IMR-90 (cell line): ENCODE results near the gene RNASET2. TPM values are rescaled to one million over a fixed set of nuclear protein-coding genes. Genes with fewer than 3 reads are reported as not detected.

Experiments
- ATAC-seq: fragments of 200-7000 bp; cut with Tn5 transposase; 2 replicates; pipeline ENCODE4 v1.9.1; 2020; ENCODE audit warnings: low read depth, mild to moderate bottlenecking, moderate library complexity
- BruUV-seq: library from RNA; stranded (reverse); fragments of 400-500 nt; replicated peaks from 2 replicates; lab custom pipeline; 2021; lab: Mats Ljungman, UMichigan
- CTCF ChIA-PET: fragments of 300-600 bp; formaldehyde crosslinking; extraction: SDS; loops from one replicate; lab custom pipeline; 2021; ENCODE audit warnings: antibody characterized with exemption; lab: Yijun Ruan, JAX
- POLR2A ChIA-PET: fragments of 300-600 bp; sonication (Branson Sonifier 250); formaldehyde crosslinking; loops from one replicate; lab custom pipeline; 2022; ENCODE audit warnings: antibody characterized with exemption; ENCODE audit not compliant: unreplicated experiment; lab: Charles Lee
- DNase-seq: peaks from one replicate; pipeline ENCODE4 v3.0.0; 2013
- H2AFZ ChIP-seq: replicated peaks from 2 replicates; pipeline ENCODE3; 2013; ENCODE audit warnings: low read length, mild to moderate bottlenecking; ENCODE audit not compliant: poor library complexity
- H2AK5ac ChIP-seq: 2 replicates; pipeline ENCODE4 v1.6.1; 2013; ENCODE audit warnings: low read depth, low read length, inconsistent platforms
- H2AK9ac ChIP-seq: replicated peaks from 2 replicates; pipeline ENCODE3; 2013; ENCODE audit warnings: mild to moderate bottlenecking, low read depth, low read length, moderate library complexity; ENCODE audit not compliant: poor library complexity
- H2BK120ac ChIP-seq: 2 replicates; pipeline ENCODE4 v1.6.1; 2013; ENCODE audit warnings: low read depth, low read length, inconsistent platforms
- H2BK15ac ChIP-seq: 3 replicates; pipeline ENCODE4 v1.6.1; 2013; ENCODE audit warnings: low read depth, low read length, inconsistent platforms
- H2BK20ac ChIP-seq: 2 replicates; pipeline ENCODE4 v1.6.1; 2013; ENCODE audit warnings: low read depth, mild to moderate bottlenecking, inconsistent platforms, low read length, moderate library complexity
- H2BK5ac ChIP-seq: 2 replicates; pipeline ENCODE4 v1.6.1; 2013; ENCODE audit warnings: mild to moderate bottlenecking, low read depth, low read length, inconsistent platforms; ENCODE audit not compliant: poor library complexity, severe bottlenecking
- H3K14ac ChIP-seq: replicated peaks from 2 replicates; pipeline ENCODE4 v1.6.1; 2013; ENCODE audit warnings: low read depth, low read length, inconsistent platforms
- H3K18ac ChIP-seq: 2 replicates; pipeline ENCODE4 v1.6.1; 2013; ENCODE audit warnings: low read depth, low read length, control low read depth
- H3K23ac ChIP-seq: 2 replicates; pipeline ENCODE4 v1.6.1; 2013; ENCODE audit warnings: low read depth, low read length, inconsistent platforms
- H3K27ac ChIP-seq: 2 replicates; pipeline ENCODE4 v1.5.1; 2013; ENCODE audit warnings: mild to moderate bottlenecking, control low read depth, low read length; ENCODE audit not compliant: insufficient read depth
- H3K27me3 ChIP-seq: 2 replicates; pipeline ENCODE4 v1.6.1; 2013; ENCODE audit warnings: low read length; ENCODE audit not compliant: control insufficient read depth, insufficient read depth
- H3K36me3 ChIP-seq: 2 replicates; pipeline ENCODE4 v1.6.1; 2013; ENCODE audit warnings: low read length, mixed read lengths; ENCODE audit not compliant: control insufficient read depth, insufficient read depth
- H3K4ac ChIP-seq: 2 replicates; pipeline ENCODE4 v1.6.1; 2013; ENCODE audit warnings: low read depth, low read length, inconsistent platforms
- H3K4me1 ChIP-seq: 2 replicates; pipeline ENCODE4 v1.6.1; 2013; ENCODE audit warnings: low read length, mixed read lengths; ENCODE audit not compliant: control insufficient read depth, insufficient read depth
- H3K4me2 ChIP-seq: 2 replicates; pipeline ENCODE4 v1.6.1; 2013; ENCODE audit warnings: low read depth, mild to moderate bottlenecking, control low read depth, low read length, moderate library complexity
- H3K4me3 ChIP-seq: 2 replicates; pipeline ENCODE4 v1.5.1; 2013; ENCODE audit warnings: low read depth, mild to moderate bottlenecking, control low read depth, low read length, moderate library complexity; ENCODE audit not compliant: insufficient read depth
- H3K56ac ChIP-seq: 2 replicates; pipeline ENCODE4 v1.6.1; 2013; ENCODE audit warnings: low read length, inconsistent platforms; ENCODE audit not compliant: insufficient read depth; ENCODE audit errors: extremely low read depth
- H3K79me1 ChIP-seq, 2 experiments: 2 replicates each; pipeline ENCODE4 v1.6.1; 2013; ENCODE audit warnings: low read length in 2 of 2, inconsistent platforms in 1 of 2, low read depth in 1 of 2
- H3K9ac ChIP-seq: 2 replicates; pipeline ENCODE4 v1.6.1; 2013; ENCODE audit warnings: low read depth, low read length, control low read depth
- H3K9me1 ChIP-seq: 2 replicates; pipeline ENCODE4 v1.6.1; 2013; ENCODE audit warnings: low read length, inconsistent platforms; ENCODE audit not compliant: insufficient read depth
- H3K9me3 ChIP-seq: 2 replicates; pipeline ENCODE4 v1.6.1; 2013; ENCODE audit warnings: low read length; ENCODE audit not compliant: control insufficient read depth, insufficient read depth
- H4K20me1 ChIP-seq: 2 replicates; pipeline ENCODE4 v1.6.1; 2013; ENCODE audit warnings: low read length, inconsistent platforms; ENCODE audit not compliant: insufficient read depth
- H4K5ac ChIP-seq: 2 replicates; pipeline ENCODE4 v1.6.1; 2013; ENCODE audit warnings: mild to moderate bottlenecking, low read depth, low read length, control low read depth
- H4K8ac ChIP-seq, 2 experiments: 2 replicates each; pipeline ENCODE4 v1.6.1; 2013; ENCODE audit warnings: low read depth in 2 of 2, low read length in 2 of 2, control low read depth in 1 of 2, inconsistent platforms in 1 of 2
- H4K91ac ChIP-seq: 2 replicates; pipeline ENCODE4 v1.6.1; 2013; ENCODE audit warnings: low read depth, low read length, inconsistent platforms; ENCODE audit not compliant: insufficient read depth
- BHLHE40 ChIP-seq: fragments of 150-350 bp; IDR thresholded peaks from 2 replicates; pipeline ENCODE4 v1.6.1; 2016; ENCODE audit warnings: mild to moderate bottlenecking, low read depth, low read length
- CEBPB ChIP-seq: IDR thresholded peaks from 2 replicates; pipeline ENCODE4 v1.6.1; 2012; ENCODE audit warnings: low read depth, low read length, improper control_type of control experiment
- CHD1 ChIP-seq: IDR thresholded peaks from 2 replicates; pipeline ENCODE4 v1.6.1; 2012; ENCODE audit warnings: low read depth, low read length, improper control_type of control experiment
- CTCF ChIP-seq: conservative IDR thresholded peaks from 2 replicates; pipeline ENCODE4 v1.5.1; 2012; ENCODE audit warnings: mild to moderate bottlenecking, low read depth, low read length, improper control_type of control experiment
- ELK1 ChIP-seq: fragments of 150-350 bp; IDR thresholded peaks from 2 replicates; pipeline ENCODE4 v1.6.1; 2016; ENCODE audit warnings: low read depth, mild to moderate bottlenecking, low read length, moderate library complexity, borderline replicate concordance
- FOS ChIP-seq: fragments of 150-350 bp; IDR thresholded peaks from 2 replicates; pipeline ENCODE4 v1.6.1; 2016; ENCODE audit warnings: low read depth, low read length
- MAFK ChIP-seq: IDR thresholded peaks from 2 replicates; pipeline ENCODE4 v1.6.1; 2012; ENCODE audit warnings: low read depth, low read length, improper control_type of control experiment
- MAZ ChIP-seq: IDR thresholded peaks from 2 replicates; pipeline ENCODE4 v1.6.1; 2012; ENCODE audit warnings: low read depth, mild to moderate bottlenecking, low read length, improper control_type of control experiment, moderate library complexity, borderline replicate concordance
- MXI1 ChIP-seq: IDR thresholded peaks from 2 replicates; pipeline ENCODE4 v1.6.1; 2012; ENCODE audit warnings: low read depth, mild to moderate bottlenecking, low read length, moderate library complexity, borderline replicate concordance
- NFE2L2 ChIP-seq: fragments of 150-350 bp; IDR thresholded peaks from 2 replicates; pipeline ENCODE4 v1.6.1; 2016; ENCODE audit warnings: low read depth, mild to moderate bottlenecking, low read length
- POLR2A ChIP-seq: IDR thresholded peaks from 2 replicates; pipeline ENCODE4 v1.6.1; 2012; ENCODE audit warnings: mild to moderate bottlenecking, low read depth, low read length
- RAD21 ChIP-seq: IDR thresholded peaks from 2 replicates; pipeline ENCODE4 v1.6.1; 2012; ENCODE audit warnings: low read length, improper control_type of control experiment
- RCOR1 ChIP-seq: IDR thresholded peaks from 2 replicates; pipeline ENCODE4 v1.6.1; 2012; ENCODE audit warnings: mild to moderate bottlenecking, low read length, improper control_type of control experiment; ENCODE audit not compliant: insufficient replicate concordance
- RFX5 ChIP-seq: IDR thresholded peaks from 2 replicates; pipeline ENCODE4 v1.8.0; 2012; ENCODE audit warnings: low read depth, mild to moderate bottlenecking, low read length, moderate library complexity
- SMC3 ChIP-seq: fragments of 150-350 bp; IDR thresholded peaks from 2 replicates; pipeline ENCODE4 v1.6.1; 2016; ENCODE audit warnings: low read depth, mild to moderate bottlenecking, antibody characterized with exemption, low read length, moderate library complexity
- WGBS, 2 experiments: methylation state at CpG; one replicate each; pipeline versions ENCODE4 v1.1.5 to v1.1.7; 2013; ENCODE audit warnings: missing lambda C conversion rate in 2 of 2; ENCODE audit not compliant: insufficient read length in 1 of 2; ENCODE audit errors: extremely low coverage in 2 of 2; 5-methylcytosine and 5-hydroxymethylcytosine counted together
- dilution Hi-C: fragments of 300-500 bp; cut with HindIII; formaldehyde crosslinking; loops from one replicate; pipeline ENCODE4 v1.14.3; 2018; ENCODE audit warnings: low sequenced_read_pairs; ENCODE audit not compliant: unreplicated experiment
- in situ Hi-C: fragments of 300-500 bp; cut with MboI; formaldehyde crosslinking; loops from 3 replicates; pipeline ENCODE4 v1.14.3; 2019; ENCODE audit warnings: low sequenced_read_pairs, inconsistent platforms, mixed read lengths
- intact Hi-C: fragments of 100-400 bp; cut with micrococcal nuclease; formaldehyde crosslinking; loops from 2 replicates; pipeline ENCODE4 v1.10.0; 2022
- polyA plus RNA-seq, 3 experiments: library from polyadenylated mRNA; depleted of rRNA; stranded (reverse); fragments of >200 nt; gene quantifications; 2 replicates each; pipeline ENCODE4 v1.2.3, GENCODE V29; 2012; ENCODE audit warnings: low replicate concordance in 1 of 3
- total RNA-seq: library from RNA; depleted of rRNA; stranded (reverse); fragments of >200 nt; gene quantifications from 2 replicates; pipeline ENCODE4 v1.2.3, GENCODE V29; 2012
- TF ChIP-seq, protein P1 (sequence below): fragments of 150-350 bp; IDR thresholded peaks from 2 replicates; pipeline ENCODE4 v1.6.1; 2017; ENCODE audit warnings: mild to moderate bottlenecking, antibody characterized with exemption, low read length, low read depth

The RNASET2 gene
- total and polyA plus RNA-seq, 2 of the 4 experiments (the other 2 are of a cell fraction) = 13.6 to 24.9 TPM

DNA sequence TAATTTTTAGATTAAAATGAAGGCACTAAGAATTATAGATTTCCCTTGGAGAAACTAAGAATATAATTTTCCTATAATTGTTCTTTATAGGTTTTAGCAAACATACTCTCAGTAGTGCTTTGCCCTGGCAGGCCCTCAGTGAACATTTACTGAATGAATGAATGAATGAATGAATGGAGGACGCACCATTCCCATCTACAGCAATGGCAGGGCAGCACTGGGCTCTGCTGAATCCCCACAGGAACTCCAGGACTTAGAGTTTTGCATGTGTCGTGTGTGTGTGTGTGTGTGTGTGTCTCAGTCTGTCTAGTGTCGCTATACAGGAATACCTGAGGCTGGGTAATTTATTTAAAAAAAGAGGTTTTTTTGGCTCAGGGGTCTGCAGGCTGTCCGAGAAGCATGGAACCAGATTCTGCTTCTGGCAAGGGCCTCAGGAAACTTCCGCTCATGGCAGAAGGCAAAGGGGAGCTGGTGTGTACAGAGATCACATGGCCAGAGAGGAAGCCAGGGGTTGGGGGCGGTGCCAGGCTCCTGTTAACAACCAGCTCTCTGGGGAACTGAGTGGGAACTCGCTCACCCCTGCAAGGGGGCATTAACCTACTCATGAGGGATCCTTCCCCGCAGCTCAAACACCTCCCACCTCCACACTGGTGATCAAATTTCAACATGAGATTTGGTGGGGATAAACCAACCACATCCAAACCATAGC lies 20.1 kb downstream of the RNASET2 start:
- Histone ChIP-seq H2AK5ac (no peak overlapping the region), H3K9me1 (no peaks in the 10 kb centered on the region), H3K4me3 (no peak overlapping the region), H3K56ac (no peak overlapping the region), H3K27me3 (no peaks in the 10 kb centered on the region), H2BK120ac (no peak overlapping the region), H4K20me1 (no peaks in the 10 kb centered on the region), H2AK9ac (no peak overlapping the region), H2BK15ac (no peak overlapping the region), H2BK5ac (no peak overlapping the region), H3K9me3 (no peaks in the 10 kb centered on the region), H2BK20ac (no peak overlapping the region), H3K14ac (no peak overlapping the region), H3K18ac (no peak overlapping the region), H3K23ac (no peak overlapping the region), H3K4me1 (no peaks in the 10 kb centered on the region), H4K8ac (no peak overlapping the region), H4K91ac (no peak overlapping the region), H3K79me1 (no peaks in the 10 kb centered on the region), H4K5ac (no peak overlapping the region), H2AFZ (no peak overlapping the region), H3K27ac (no peak overlapping the region), H3K9ac (no peak overlapping the region), H3K4ac (no peak overlapping the region), H3K36me3 (peaks cover 6% of the 10 kb centered on the region; the same call in 1 of the 2 replicates), H3K4me2 (no peak overlapping the region)
- CTCF ChIA-PET = interaction anchor here (0.6 kb wide), 1 partner anchor 55 kb away, joined by 3 read pairs; no protein-coding TSS in a partner anchor
- intact Hi-C loops = no loop called here
- no TSS peak for BruUV-seq
- dilution Hi-C loops = no loop called here
- POLR2A ChIA-PET = no interaction called here
- in situ Hi-C loops = no loop called here
- no CpG with 5 or more reads among the region's 8 CpGs for WGBS, 2 experiments
- TF ChIP-seq BHLHE40 (no peak), CEBPB (no peak), ELK1 (no peak), RCOR1 (no peak), CHD1 (no peak), RFX5 (no peak), CTCF (no peak), MAFK (no peak), SMC3 (no peak), RAD21 (no peak), POLR2A (no peak), MXI1 (no peak), FOS (no peak), NFE2L2 (no peak), MAZ (no peak)
- TF ChIP-seq, protein P1, sequence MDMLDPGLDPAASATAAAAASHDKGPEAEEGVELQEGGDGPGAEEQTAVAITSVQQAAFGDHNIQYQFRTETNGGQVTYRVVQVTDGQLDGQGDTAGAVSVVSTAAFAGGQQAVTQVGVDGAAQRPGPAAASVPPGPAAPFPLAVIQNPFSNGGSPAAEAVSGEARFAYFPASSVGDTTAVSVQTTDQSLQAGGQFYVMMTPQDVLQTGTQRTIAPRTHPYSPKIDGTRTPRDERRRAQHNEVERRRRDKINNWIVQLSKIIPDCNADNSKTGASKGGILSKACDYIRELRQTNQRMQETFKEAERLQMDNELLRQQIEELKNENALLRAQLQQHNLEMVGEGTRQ = no peak
- no peak for DNase-seq
- ATAC-seq = no peak
